ENCODE measurements around the gene MAML1. TPM values are rescaled to one million over a fixed set of nuclear protein-coding genes. Genes with fewer than 3 reads are reported as not detected.
A peak's percentile ranks its signal among the peaks of the same experiment; 100 is the strongest.

The MAML1 gene
- total and polyA plus RNA-seq, 10 of the 15 experiments (the other 5 are each of a cell fraction or from before 2014, with no cell fraction given): 0.42 to 23.9 (median 7.3) TPM

- TF ChIP-seq, protein P1, sequence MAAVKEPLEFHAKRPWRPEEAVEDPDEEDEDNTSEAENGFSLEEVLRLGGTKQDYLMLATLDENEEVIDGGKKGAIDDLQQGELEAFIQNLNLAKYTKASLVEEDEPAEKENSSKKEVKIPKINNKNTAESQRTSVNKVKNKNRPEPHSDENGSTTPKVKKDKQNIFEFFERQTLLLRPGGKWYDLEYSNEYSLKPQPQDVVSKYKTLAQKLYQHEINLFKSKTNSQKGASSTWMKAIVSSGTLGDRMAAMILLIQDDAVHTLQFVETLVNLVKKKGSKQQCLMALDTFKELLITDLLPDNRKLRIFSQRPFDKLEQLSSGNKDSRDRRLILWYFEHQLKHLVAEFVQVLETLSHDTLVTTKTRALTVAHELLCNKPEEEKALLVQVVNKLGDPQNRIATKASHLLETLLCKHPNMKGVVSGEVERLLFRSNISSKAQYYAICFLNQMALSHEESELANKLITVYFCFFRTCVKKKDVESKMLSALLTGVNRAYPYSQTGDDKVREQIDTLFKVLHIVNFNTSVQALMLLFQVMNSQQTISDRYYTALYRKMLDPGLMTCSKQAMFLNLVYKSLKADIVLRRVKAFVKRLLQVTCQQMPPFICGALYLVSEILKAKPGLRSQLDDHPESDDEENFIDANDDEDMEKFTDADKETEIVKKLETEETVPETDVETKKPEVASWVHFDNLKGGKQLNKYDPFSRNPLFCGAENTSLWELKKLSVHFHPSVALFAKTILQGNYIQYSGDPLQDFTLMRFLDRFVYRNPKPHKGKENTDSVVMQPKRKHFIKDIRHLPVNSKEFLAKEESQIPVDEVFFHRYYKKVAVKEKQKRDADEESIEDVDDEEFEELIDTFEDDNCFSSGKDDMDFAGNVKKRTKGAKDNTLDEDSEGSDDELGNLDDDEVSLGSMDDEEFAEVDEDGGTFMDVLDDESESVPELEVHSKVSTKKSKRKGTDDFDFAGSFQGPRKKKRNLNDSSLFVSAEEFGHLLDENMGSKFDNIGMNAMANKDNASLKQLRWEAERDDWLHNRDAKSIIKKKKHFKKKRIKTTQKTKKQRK (IDR thresholded peaks at IDR 0.05; ENCODE audit: low read depth, low read length): no peak
- no peak for TF ChIP-seq RB1 (IDR thresholded peaks at IDR 0.05; ENCODE audit: borderline replicate concordance)
- 0 out of 2 replicates have a peak, but pooled peaks have one; percentile 31 for TF ChIP-seq TCF12 (IDR thresholded peaks at IDR 0.05; ENCODE audit: low read depth, low read length)
- TF ChIP-seq, protein P2, sequence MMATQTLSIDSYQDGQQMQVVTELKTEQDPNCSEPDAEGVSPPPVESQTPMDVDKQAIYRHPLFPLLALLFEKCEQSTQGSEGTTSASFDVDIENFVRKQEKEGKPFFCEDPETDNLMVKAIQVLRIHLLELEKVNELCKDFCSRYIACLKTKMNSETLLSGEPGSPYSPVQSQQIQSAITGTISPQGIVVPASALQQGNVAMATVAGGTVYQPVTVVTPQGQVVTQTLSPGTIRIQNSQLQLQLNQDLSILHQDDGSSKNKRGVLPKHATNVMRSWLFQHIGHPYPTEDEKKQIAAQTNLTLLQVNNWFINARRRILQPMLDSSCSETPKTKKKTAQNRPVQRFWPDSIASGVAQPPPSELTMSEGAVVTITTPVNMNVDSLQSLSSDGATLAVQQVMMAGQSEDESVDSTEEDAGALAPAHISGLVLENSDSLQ (IDR thresholded peaks at IDR 0.05): peak; percentile 22; the same call in 1 of the 2 replicates
- TF ChIP-seq POLR2AphosphoS2 (IDR thresholded peaks at IDR 0.05; ENCODE audit: low read depth, low read length): peak; percentile 88; the same call in 1 of the 2 replicates
- TF ChIP-seq CHD4 (IDR thresholded peaks at IDR 0.05): no peak
- TF ChIP-seq, protein P3, sequence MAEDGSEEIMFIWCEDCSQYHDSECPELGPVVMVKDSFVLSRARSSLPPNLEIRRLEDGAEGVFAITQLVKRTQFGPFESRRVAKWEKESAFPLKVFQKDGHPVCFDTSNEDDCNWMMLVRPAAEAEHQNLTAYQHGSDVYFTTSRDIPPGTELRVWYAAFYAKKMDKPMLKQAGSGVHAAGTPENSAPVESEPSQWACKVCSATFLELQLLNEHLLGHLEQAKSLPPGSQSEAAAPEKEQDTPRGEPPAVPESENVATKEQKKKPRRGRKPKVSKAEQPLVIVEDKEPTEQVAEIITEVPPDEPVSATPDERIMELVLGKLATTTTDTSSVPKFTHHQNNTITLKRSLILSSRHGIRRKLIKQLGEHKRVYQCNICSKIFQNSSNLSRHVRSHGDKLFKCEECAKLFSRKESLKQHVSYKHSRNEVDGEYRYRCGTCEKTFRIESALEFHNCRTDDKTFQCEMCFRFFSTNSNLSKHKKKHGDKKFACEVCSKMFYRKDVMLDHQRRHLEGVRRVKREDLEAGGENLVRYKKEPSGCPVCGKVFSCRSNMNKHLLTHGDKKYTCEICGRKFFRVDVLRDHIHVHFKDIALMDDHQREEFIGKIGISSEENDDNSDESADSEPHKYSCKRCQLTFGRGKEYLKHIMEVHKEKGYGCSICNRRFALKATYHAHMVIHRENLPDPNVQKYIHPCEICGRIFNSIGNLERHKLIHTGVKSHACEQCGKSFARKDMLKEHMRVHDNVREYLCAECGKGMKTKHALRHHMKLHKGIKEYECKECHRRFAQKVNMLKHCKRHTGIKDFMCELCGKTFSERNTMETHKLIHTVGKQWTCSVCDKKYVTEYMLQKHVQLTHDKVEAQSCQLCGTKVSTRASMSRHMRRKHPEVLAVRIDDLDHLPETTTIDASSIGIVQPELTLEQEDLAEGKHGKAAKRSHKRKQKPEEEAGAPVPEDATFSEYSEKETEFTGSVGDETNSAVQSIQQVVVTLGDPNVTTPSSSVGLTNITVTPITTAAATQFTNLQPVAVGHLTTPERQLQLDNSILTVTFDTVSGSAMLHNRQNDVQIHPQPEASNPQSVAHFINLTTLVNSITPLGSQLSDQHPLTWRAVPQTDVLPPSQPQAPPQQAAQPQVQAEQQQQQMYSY (CRISPR knock-in tag; IDR thresholded peaks at IDR 0.05): no peak
- TF ChIP-seq NR2C2 (IDR thresholded peaks at IDR 0.05; ENCODE audit: borderline replicate concordance, control insufficient read depth, insufficient read length, low read depth): no peak
- no peak for TF ChIP-seq MAX (IDR thresholded peaks at IDR 0.05; ENCODE audit: low read depth, low read length)
- no peak for TF ChIP-seq RAD51 (IDR thresholded peaks at IDR 0.05)
- TF ChIP-seq NFIC (IDR thresholded peaks at IDR 0.05; ENCODE audit: low read depth, low read length): no peak
- peak; percentile 23 for TF ChIP-seq DPF2 (IDR thresholded peaks at IDR 0.05)
- TF ChIP-seq, protein P4, sequence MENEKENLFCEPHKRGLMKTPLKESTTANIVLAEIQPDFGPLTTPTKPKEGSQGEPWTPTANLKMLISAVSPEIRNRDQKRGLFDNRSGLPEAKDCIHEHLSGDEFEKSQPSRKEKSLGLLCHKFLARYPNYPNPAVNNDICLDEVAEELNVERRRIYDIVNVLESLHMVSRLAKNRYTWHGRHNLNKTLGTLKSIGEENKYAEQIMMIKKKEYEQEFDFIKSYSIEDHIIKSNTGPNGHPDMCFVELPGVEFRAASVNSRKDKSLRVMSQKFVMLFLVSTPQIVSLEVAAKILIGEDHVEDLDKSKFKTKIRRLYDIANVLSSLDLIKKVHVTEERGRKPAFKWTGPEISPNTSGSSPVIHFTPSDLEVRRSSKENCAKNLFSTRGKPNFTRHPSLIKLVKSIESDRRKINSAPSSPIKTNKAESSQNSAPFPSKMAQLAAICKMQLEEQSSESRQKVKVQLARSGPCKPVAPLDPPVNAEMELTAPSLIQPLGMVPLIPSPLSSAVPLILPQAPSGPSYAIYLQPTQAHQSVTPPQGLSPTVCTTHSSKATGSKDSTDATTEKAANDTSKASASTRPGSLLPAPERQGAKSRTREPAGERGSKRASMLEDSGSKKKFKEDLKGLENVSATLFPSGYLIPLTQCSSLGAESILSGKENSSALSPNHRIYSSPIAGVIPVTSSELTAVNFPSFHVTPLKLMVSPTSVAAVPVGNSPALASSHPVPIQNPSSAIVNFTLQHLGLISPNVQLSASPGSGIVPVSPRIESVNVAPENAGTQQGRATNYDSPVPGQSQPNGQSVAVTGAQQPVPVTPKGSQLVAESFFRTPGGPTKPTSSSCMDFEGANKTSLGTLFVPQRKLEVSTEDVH (IDR thresholded peaks at IDR 0.05; ENCODE audit: low read depth, partially characterized antibody): no peak
These were observed 88.9 kb downstream of the MAML1 start (continued) for GRCh38 chr5:179821298-179822058.
